HT-29 (cell line): Measurements from ENCODE around the gene CERCAM. TPM values are rescaled to one million over a fixed set of nuclear protein-coding genes. Genes with fewer than 3 reads are reported as not detected.

ENCODE experiments used
- DNase-seq: peaks from one replicate; pipeline ENCODE4 v3.0.0-alpha.2; 2015; ENCODE audit warnings: low spot score
- total RNA-seq: library from RNA; depleted of rRNA; stranded (reverse); fragments of >200 nt; shearing (Covaris generic); gene quantifications from 2 replicates; pipeline ENCODE4 v1.2.3, GENCODE V29; 2014; rRNA removed

CERCAM gene
- total RNA-seq, 1 experiment from 2014 or later = 0.25 TPM

DNA sequence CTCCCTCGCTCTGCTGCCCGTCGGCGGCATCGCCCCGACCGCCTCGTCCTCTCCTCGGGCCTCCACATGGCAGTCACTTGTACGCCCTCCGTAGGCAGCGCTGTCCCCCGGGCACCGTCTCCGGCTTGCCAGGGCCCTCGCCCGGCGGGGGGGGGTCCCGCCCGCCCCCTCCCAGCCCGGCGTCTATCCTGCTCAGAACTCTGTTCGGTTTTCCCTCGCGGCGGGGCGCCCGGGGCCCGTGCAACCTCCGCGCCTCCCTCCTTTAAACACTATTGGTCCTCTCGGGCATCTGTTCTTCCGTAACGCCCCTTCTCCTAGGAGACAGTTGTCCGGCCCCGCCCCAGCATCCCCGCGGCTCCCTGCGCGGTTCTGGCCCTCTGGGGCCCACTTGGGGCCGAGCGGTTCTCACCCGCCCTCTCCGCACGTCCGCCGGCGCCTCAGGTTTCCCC is 36.0 kb downstream of the CERCAM start:
- peak; percentile 52 for DNase-seq

DNA sequence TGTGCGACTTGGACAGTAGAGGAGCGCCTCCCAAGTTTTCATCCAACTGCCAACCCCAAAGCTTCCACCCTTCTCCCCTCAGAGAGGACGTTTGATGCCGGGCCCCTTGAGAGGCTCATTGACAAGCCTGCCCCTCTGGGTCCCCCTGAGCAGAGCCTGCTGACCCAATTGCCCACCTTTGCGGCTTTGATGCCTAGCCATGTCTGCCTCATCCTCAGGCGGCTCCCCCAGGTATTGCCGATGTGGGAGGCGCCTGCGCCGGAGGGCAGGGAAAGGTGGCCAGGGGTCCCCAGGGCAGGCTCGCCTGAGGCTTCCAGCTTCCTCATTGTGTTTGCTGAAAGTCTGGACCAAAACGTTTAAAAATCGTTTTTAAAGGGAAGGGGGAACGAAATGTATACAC is 36.5 kb downstream of the CERCAM start:
- no peak for DNase-seq

DNA sequence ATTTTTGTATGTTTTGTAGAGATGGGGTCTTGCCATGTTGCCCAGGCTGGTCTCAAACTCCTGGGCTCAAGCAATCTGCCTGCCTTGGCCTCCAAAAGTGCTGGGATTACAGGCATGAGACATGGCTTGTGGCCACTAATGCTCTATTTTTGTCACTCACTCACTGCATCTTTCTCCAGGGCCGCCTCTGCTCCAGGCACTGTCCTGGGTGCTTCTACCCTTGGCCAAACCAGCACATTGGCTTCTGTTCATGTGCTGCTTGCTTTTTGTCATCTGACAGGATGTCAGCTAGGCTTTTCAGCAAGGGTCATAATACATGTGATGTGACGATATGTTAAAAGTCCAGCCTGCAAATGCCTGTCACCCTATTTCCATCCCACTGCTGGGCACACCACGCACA is 38.4 kb downstream of the CERCAM start:
- DNase-seq = no peak

DNA sequence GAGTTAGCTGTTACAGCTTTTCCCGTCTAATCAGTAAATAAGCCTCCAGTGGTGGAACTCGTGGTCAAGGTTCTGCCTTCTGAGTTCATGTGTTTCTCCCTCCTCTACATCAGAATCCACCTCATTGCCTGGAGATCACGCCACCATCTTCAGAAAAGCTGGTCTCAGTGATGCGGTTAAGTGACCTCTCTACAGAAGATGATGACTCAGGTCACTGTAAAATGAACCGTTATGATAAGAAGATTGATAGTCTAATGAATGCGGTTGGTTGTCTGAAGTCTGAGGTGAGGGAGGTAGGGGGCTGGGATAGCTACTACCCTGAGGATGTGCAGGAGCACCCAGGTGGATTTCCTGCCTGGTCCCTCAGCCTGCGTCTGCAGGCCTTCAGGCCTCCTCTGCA is 48.4 kb downstream of the CERCAM start:
- no peak for DNase-seq

DNA sequence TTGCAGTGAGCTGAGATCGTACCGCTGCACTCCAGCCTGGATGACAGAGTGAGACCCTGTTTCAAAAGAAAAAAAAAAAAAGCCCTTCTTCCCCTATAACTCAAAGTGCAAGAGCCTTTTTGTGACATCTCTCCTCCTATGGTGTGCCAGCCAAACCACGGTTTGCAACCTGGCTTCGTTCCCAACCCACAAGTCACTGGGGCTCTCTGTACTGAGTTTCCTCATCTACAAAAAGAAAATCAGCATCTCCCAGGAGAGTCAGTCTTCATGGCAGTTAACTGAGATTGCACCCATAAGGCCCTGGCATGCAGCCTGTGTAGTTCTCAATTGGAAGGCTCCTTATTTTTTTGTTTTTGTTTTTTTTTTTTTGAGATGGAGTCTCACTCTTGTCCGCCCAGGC is 49.9 kb downstream of the CERCAM start:
- no peak for DNase-seq

DNA sequence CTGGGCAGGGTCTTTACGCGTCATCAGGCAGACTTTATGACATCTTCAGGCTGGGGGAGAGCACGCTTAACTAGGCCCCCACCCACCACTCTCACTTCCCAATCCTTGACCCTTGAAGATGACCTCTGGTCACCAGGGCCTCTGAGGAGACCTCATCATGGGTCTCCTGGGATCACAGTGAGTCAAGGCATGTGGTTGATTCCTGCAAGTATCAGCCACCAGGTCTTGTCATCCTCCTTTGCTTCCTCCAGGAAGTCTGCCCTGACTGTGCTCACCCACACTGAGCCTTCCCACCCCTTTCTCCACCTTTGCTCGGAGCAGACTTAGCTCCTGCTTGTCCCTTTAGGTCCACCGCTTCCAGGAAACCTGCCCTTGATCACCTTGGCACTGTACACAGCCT is 52.4 kb downstream of the CERCAM start:
- no peak for DNase-seq

DNA sequence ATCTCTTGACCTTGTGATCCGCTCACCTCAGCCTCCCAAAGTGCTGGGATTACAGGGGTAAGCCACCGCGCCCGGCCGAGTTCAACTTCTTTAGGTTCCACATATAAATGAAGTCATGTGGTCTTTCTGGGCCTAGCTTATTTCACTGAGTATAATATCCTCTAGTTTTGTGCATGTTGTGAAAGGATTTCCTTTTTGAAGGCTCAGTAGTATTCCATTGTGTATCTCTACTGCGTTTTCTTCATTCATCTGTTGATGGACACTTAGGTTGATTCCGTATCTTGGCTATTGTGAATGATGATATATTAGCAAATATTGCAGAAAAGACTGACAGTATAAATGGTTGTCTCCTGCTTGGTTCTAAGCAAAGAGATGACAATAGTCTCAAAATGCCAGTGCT is 55.2 kb downstream of the CERCAM start:
- DNase-seq = no peak

DNA sequence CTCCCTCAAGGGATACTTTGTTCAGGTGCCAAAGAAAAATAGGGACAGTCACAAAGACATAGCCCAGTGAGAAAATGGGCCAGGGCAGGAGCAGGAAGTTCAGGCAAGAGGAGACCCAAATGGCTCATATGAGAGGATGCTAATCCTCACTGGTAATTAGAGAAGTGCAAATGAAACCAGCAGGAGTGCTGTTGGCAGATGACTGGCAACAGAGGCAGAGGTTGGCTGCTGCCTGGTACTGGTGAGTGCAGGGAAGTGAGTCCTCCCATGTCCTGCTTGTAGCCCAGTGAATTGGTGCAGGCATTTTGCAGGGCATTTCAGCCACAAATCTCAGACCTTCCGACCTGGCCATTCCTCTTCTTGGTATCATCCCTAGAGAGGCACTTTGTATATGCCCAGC is 58.6 kb downstream of the CERCAM start:
- DNase-seq = no peak

DNA sequence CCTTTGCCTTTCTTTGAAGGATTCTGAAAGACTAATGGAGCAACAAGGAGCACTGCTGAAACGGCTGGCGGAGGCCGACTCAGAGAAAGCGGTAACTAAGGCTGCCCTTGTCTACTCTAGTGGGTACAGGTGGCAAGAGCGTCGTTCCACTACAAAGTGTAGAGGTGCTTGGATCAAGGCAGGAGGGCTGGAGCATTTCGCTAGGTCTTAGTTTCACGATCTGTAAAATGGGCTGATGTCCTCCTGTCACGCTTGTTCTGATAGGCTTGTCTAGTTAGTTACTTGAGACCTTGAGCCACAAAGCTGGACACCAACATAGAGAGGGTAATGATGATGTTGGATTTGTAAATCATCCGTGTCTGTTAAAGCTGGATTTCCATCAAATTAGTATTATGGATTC is 60.9 kb downstream of the CERCAM start:
- no peak for DNase-seq

DNA sequence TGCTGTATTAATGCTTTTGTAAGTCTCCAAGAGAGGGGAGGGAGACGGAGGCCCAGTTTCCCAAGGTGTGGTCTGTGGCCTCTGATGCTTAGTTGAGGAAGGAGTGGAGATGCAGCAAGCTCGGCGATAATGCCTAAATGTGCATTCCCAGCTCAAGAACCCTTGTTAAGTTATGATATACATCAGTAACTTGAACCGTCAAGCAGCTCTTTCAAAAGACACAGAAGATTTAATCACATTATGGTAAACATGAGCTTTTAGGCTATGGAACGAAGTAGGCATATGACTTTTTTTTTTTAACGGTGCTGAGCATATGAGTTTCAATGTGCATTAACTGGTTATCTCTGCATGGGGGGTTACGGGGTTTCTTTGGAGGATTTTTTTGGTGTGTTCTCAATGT is 61.5 kb downstream of the CERCAM start:
- no peak for DNase-seq

DNA sequence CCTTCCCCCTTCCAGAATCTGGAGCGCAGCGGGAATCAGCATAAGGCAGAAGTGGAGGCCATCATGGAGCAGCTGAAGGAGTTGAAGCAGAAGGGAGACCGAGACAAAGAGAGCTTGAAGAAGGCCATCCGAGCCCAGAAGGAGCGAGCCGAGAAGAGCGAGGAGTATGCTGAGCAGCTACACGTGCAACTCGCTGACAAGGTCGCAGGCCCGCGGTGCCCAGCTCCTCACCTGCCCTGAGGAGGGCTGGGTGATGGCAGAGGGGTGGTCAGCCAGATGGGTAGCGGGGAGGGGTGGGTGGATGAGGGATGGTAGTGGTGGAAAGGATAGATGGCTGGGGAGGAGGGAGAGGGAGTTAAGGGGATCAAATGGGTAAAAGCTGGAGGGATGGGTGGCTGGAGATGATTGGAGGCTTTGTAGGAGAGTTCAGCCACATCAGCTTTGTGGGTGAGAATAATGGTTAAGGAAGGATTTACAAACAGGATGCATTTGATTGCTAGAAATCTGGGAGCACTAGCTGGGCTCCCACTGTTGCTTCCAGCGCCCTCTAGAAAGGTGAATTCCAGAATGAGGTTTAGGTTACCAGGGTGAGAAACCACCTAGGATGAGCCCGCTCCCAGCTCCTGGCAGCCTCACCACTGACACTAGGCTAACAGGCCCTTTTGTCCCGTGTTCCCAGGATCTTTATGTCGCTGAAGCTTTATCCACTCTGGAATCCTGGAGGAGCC is 64.2 kb downstream of the CERCAM start:
- DNase-seq = no peak

DNA sequence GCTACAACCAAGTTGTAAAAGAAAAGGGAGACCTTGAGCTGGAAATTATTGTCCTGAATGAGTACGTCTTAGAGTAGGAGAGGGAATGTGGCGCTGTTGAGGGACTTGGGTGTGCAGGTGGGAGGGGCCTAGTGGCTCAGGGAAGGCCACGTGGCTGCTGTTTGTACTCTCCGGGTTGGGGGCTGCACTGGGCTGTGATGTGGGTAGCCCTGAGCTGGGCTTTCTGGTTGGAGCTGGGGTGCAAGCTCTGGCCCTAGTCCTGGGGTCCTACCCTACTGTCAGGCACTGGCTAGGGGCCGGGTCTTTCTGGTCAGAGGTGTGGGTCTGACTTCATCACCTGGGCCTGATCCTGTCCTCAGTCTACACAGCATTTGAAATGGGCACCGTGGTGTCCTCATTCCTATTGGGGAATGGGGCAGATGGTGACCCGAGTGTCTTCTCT is 64.8 kb downstream of the CERCAM start:
- no peak for DNase-seq

DNA sequence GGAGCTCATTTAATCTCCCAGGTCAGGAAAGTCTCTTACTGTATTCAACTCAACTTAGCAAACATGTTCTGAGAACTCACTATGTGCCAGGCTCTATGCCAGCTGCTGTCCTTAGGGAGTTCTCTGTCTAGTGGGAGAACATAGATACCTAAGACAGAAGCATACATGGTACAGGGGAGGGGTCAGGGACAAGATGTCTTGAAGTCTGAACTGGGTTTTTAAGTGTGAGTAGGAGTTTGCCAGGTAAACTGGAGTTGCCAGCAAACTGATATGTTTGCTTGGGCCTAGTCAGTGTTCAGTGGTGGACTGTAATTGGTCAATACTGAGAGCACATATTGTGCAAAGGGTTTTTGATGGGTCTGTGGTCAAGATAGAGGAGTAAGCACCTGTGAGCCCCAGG is 65.5 kb downstream of the CERCAM start:
- DNase-seq = no peak

Other genes starting within 250 kb of the CERCAM start
- 99.1 and 99.9 TPM in 2 replicates for gene CIZ1, start 229.3 kb upstream of the CERCAM start, total RNA-seq
- gene DNM1, start 217.5 kb upstream of the CERCAM start, total RNA-seq = 83.8 and 87.7 TPM in 2 replicates
- gene GOLGA2, start 144.8 kb upstream of the CERCAM start, total RNA-seq = 59.0 and 63.4 TPM in 2 replicates
- 51.4 and 52.6 TPM in 2 replicates for gene SWI5, start 144.6 kb upstream of the CERCAM start, total RNA-seq
- 66.9 and 69.8 TPM in 2 replicates for gene TRUB2, start 98.4 kb upstream of the CERCAM start, total RNA-seq
- 71.3 and 76.1 TPM in 2 replicates for gene COQ4, start 98.0 kb upstream of the CERCAM start, total RNA-seq
- 34.9 and 38.2 TPM in 2 replicates for gene SLC27A4, start 80.3 kb upstream of the CERCAM start, total RNA-seq
- 95.2 and 102 TPM in 2 replicates for gene URM1, start 49.5 kb upstream of the CERCAM start, total RNA-seq
- gene ODF2, start 35.1 kb downstream of the CERCAM start, total RNA-seq = 34.2 and 36.0 TPM in 2 replicates
- gene GLE1, start 83.9 kb downstream of the CERCAM start, total RNA-seq = 28.4 and 33.9 TPM in 2 replicates
- 192 and 203 TPM in 2 replicates for gene SPTAN1, start 131.7 kb downstream of the CERCAM start, total RNA-seq
- 437 and 467 TPM in 2 replicates for gene DYNC2I2, start 236.0 kb downstream of the CERCAM start, total RNA-seq